GM03348 (cell line): Measurements from ENCODE around the gene MYCN.
"Not testable (repeated sequence)": the region's sequence is repeated elsewhere in the genome, so short reads cannot be mapped to it uniquely, and the experiment has no call there.

Experiments
- DNase-seq: peaks from one replicate; pipeline ENCODE4 v3.0.0; 2012; ENCODE audit warnings: low spot score

Gene MYCN

DNA sequence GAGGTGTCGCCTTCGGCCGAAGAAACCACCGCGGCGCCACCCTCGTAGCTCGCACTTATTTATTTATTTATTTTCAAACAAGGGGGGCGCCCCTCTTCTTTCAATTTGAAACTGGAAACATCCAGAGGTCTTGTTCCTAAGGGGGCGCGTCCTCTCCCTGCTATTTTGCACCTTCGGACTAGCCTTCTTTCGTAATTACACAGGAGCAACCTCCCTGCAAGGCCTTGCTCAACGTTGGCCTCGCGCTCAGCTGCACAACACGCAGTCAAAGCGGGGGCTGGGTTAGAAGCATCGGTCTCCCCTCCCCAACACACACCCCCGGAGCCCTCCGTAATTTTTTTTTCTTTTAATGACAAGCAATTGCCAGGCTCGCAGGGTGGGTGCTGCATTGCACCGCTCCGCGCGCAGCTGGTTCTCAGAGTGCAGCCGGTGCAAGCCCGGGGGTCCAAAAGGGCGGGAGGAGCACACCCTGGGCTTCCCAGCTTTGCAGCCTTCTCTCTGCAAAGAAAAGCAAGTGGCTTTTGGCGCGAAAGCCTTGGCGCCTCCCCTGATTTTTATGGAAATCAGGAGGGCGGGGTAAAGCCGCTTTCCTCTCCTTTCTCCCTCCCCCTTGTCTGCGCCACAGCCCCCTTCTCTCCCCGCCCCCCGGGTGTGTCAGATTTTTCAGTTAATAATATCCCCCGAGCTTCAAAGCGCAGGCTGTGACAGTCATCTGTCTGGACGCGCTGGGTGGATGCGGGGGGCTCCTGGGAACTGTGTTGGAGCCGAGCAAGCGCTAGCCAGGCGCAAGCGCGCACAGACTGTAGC lies at the start of gene MYCN:
Gene MYCN (plus strand): TSS at position 697 of the 807 bp plus-strand sequence. CDS start 1,515 bp downstream, outside the sequence.
- DNase-seq, result no peak

DNA sequence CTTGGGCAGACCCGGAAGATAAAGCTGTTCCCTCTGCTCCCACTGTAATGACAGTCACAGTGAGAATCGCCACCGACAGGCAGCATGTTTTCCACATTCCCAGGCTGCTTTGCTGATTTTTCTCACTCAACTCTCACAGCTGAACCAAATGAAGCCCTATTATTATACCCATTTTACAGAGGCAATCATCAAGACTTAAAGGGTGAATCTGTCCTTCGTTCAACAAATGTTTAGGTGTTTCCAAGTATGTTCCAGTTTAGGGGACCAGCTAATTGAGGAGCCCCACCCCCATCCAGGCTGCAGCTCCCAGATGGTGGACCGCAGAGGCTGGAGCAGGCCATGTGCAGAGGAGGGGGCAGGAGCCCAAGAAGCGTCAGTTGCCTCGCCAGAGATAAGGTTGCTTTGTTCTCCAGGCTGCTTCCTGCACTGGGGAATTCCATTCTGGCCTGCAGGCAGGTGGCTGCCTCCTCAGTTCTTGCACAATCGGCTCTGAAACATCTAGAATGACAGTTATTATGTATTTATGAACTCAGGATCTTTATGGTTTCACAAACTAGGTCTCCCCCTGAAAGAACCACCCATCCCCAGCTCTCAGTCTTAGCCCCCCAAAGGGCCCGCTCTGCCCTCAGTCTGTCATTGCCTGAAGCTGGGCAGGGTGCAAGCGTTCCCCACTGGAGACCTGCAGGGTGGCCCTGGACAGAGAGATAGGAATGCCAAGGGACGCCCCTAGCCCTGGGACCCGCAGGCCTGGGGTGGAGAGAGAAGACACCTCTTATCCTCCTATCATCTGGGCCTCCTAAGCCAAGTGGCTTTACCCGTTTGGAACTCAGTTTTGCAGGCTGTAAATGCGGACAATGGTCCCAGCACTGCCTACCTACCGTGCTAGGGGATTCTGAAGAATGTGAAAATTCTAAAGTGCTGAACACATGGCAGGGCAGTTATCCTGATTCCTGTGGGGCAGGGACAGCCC lies 49.1 kb upstream of the MYCN start:
- DNase-seq, result no peak

DNA sequence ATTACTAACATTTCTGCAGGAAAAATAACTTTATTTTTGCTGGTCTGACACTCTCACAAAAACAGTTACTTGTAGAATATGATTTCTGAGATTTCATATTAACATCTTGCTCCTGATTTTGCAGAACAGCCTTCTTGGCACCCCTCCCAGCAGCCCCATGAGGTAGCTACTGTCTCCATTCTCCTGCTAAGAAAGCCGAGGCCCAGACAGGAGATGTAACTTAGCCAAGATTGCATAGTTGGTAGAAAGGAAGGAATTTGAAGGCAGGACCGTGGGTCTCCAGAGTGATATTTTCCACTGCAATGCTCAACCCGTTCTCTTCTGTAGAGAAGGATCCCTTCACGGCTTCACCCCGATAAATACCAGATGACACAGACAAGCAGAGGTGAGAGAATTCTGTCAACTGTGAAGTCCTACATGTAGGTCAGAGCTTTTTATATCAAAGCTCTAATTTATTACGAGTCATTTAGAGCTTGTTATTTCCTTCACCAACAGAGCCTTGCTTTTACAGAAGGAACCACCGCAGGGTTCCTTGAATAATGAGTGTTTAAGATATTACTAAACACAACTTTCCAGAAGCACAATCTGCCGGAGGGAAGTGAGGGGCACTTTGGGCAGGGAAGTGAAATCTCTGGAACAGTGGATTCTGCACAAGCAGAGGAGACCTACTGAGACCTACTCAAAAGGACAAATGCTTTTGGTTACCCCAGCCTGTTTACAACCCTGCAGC lies 48.0 kb upstream of the MYCN start:
- DNase-seq, result no peak

DNA sequence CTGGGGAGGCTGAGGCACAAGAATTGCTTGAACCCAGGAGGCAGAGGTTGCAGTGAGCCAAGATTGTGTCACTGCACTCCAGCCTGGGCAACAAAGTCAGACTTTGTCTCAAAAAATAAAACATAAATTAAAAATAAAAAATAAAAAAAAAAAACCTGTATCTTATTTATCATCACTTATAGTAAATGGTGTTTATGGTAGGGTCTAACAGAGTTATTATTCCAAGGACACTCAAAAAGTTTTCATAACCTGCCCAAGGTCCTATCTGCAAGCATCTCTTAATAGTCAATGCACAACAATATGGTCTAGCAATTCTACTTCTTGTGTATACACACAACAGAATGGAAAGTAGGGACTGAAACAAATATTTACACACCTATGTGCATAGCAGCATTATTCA lies 47.3 kb upstream of the MYCN start:
- DNase-seq, result no peak

DNA sequence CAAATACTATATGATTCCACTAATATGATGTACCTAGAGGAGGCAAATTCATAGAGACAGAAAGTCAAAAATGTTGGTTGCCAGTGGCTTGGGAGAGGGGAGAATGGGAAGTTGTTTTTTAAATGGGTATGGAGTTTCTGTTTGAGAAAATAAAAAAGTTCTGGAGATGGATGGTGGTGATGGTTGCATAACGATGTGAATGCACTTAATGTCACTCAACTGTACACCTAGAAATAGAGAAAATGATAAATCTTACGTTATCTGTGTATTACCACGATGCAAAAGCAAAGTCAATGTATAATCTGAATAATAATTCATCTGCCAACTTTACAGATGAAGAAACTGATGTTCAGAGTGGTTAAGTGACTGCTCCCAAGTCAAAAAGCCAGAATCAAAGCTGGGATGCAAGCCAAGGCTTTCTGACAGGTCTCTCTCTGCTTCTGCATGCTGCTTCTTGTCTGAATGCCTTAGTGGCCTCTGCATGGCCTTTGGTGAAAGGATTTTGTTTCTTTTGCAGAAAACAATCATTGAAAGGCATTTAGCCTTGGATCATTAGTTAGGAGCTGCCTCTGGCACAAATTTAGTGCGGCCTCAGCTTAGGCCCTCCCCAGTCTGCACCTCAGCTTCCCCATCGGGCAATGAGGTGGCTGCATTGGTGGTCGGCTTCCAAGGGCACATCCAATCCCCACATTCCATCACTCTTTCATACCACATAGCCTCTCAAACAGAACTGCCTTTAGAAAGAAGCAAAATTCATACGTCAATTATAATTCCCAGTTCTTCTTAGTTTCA lies 46.5 kb upstream of the MYCN start:
- no peak for DNase-seq

DNA sequence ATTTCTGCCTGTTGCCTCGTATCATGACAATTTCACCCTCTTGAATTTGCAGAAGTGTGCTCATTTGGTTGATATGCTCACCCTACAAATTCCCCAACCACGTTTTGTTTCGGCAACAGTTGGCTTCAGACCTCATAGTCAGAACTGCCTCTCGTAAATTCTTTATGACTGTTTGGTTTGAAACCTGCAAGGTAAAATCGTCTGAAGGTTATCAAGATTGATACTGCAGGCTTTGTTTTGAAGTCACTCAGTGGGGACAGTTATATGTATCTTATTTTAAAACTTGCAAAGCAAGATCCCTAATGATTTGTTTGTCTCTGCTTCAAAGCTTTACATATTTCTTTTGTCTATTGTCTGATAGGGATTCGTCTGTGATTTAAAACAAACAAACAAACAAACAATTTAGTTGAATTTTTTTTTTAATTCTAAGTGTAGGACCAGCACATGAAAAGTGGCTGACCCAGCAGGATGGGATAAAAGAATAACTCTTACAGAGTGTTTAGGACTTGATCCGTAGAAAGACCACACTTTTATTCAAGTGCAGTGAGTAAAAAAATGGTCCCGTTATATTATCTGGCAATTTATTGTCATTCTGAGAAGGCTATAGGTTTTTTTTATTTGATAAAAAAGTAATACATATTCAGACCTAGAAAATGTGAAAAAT lies 45.7 kb upstream of the MYCN start:
- no peak for DNase-seq

DNA sequence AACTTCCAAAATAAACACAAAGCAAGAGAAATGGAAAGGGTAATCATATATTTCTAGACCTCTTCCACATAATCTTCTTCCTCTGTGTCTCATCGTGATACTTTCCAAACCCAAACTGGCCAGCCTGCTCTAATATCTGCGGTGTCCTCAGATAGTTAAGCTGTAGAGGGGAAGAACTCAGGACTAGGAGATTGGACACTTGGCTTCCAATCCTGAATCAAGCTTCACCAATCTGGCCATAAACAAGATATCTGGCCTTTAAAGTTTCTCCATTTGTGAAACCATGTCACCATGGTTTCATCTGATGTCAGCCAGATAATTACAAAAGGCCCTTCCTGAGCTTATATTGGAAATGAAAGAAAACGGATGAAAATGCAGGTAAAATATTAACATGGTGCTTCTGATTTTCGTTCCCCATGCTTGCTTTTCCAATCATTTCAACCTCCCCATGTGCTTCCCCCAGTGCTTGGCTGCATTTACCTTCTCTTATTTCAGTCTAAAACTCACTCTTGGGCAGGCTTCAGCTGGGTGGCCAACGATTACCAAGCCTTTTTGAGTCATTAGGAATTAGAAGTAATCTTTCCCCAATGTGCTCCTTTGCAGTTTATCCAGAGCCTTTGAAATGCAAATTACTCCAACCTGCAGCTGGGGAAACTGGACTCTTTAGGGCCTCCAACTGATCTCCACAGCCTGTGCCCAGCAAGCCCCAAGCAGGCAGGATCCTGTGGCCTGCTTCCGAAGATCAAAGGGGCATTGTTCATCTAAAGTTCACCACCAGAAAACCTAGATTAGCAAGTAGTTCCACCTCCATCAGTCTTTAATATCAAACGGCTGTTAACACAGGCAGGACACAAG lies 44.5 kb upstream of the MYCN start:
- no peak for DNase-seq

DNA sequence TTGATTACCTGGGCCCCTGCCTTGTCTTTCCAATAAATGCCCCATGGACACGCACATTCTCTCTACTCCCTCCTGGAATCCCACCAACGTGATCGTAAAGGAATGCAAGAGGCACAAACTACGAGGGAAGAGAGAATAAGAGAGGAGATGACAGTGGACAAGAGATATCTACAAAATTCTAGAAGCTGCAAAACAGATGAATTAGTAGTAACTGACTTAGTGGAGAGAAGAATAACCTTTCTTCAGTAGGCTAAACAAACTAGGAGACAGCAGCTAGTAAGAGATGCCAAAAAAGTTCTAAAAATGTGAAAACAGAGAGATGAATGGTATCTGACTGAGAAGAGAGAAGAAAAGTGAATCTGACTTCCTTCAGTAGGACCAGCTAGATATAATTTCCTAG lies 43.5 kb upstream of the MYCN start:
- DNase-seq, result no peak

DNA sequence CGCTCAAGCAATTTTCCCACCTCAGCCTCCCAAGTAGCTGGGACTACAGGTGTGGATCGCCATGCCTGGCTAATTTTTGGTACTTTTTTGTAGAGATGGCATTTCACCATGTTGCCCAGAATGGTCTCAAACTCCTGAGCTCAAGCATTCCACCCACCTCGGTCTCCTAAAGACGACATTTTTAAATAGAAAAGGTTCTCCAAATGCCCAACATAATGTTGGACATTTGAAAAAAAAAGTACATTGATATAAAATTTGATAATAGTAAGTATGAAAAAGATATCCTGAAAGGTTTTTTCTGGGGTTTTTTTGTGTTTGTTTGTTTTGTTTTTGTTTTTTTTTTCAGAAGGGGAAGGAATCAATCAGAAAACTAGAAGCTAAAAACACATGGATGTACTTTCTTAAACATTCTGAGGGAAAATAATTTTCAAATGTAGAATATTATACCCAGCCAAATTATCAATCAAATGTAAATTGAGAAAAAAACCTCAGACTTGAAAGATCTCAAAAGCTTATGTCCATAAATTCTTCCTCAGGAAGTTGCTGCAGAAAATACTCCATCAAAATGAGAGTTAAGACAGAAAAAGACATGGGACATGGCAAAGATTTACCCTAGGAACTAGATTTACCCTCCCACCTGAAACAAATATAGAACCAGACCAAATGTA lies 42.8 kb upstream of the MYCN start:
- DNase-seq, result no peak

DNA sequence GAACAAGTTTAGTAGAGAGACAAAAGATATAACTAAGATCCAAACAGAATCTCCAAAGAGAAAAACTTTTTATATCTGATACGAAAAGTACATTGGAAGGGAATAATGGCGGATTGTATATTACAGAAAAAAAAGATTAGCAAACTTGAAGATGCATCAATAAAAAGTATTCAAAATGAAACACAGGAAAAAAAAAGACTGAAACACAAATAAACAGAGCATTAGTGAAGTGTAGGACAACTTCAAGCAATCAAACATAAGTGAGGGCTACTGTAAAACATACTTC lies 41.1 kb upstream of the MYCN start:
- DNase-seq, result no peak

DNA sequence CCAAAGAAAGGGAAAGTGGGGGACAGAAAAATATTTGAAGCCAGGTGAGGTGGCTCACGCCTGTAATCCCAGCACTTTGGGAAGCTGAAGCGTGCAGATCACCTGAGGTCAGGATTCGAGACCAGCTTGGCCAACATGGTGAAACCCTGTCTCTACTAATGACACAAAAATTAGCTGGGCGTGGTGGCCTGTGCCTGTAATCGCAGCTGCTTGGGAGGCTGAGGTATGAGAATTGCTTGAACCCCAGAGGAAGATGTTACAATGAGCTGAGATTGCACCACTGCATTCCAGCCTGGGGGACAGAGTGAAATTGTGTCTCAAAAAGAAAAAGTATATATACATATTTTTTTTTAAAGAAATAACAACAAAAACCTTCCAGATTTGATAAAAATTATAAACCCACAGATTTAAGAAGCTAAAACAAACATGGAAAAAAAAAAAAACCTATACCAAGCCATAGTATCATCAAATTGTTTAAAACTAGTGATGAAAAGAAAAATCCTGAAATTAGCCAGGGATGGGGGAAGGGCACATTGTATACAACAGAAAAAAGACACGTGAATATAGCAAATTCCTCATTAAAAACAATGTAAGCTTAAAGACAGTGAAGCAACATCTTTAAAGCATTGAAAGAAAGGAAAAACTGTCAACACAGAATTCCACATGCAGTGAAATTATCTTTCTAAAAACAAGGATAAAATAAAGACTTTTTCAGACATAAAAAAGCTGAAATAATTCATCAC lies 40.4 kb upstream of the MYCN start:
- DNase-seq, result no peak

DNA sequence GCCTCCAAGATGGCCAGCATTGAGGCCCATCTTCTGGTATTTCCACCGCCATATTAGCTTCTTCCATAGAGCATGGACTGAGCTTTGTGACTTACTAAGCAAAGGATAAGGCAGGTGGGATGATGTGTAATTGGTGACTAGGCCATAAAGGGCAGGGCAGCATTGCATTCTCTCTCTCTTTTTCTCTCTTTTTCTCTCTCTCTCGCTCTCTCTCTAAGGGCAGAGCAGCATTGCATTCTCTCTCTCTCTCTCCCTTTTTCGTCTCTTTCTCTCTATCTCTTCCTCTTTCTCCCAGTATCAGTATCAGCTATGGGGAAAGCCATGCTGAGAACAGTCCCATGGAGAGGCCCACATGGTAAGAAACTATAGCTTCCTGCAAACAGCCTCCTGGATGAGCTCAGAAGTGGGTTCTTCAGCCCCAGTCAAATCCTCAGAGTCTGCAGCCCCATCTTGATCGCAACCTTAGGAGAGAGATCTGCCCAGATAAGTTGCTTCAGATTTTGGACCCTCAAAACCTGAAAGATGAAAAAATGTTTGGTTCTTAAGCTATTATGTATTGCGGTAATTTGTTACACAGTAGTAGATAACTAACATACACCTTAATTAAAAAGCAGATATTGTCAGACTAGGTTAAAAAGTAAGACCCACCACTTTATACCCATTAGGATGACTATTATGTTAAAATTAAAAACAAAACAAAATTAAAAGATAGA lies 39.1 kb upstream of the MYCN start:
- no peak for DNase-seq

DNA sequence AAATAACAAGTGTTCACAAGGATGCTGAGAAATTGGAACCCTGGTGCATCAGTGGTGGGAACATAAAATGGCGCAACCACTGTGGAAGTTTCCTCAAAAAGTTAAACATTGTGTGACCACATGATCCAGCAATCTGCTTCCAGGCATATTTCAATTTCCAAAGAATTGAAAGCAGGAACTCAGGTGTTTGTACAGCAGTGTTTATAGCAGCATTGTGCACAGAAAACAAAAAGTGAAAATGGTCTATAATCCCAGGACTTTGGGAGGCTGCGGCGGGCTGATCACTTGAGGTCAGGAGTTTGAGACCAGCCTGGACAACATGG lies 38.6 kb upstream of the MYCN start:
- DNase-seq, result no peak

DNA sequence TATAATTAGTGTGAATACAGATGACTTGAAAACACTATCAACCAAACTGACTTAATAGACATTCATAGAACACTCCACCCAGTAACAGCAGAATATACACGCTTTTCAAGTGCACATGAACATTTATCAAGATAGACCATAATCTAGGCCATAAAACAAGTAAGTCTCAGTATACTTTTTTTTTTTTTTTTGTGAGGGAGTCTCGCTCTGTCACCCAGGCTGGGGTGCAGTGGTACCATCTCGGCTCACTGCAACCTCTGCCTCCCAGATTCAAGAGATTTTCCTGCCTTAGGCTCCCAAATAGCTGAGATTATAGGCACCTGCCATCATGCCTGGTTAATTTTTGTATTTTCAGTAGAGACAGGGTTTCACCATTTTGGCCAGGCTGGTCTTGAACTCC lies 36.4 kb upstream of the MYCN start:
- DNase-seq, result not testable (repeated sequence)

DNA sequence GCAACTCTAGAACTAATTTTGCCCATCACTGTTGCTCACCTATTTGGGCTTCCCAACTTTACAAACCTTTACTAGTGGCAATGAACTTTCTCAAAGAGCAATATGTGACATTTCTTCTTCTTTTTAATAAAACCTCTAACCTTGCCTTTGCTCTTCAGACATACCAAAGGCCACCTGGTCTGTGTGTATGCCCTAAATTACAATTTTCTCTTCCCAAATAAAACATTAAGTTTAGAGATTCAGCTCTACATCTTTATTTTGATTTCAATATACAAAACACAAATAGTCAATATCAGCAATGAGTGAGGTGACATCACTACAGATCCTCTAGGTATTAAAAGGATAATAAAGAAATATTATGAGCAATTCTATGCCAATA lies 35.1 kb upstream of the MYCN start:
- no peak for DNase-seq

DNA sequence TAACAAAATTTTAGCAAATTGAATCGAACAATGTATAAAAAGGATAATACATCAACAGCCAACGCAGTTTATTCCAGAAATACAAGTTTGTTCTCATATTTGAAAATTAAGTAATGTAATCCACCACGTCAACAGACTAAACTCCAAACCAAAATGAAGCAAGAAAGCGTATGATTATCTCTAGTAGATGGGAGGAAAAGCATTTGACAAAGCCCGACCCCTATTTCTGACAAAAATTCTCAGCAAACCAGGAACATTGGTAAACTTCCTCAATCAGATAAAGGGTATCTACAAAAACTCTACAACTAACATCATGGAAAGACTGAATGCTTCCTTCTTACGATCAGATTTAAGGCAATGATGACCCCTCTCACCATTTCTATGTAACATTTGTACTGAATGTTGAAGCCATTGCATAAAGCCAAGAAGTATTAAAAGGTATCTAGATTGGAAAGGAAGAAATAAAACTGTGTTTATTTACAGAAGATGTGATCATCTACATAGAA lies 34.3 kb upstream of the MYCN start:
- no peak for DNase-seq

DNA sequence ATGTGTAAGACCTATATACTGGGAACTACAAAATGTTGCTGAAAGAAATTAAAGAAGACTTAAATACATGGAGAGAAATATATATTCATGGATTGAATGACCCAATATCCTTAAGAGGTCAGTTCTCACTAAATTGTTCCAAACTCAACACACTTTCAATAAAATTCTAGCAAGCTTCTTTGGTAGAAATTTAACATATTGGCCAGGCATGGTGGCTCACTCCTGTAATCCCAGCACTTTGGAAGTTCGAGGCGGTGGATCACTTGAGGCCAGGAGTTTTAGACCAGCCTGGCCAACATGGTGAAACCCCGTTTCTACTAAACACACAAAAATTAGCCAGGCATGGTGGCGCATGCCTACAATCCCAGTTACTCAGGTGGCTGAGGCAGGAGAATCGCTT lies 33.6 kb upstream of the MYCN start:
- no peak for DNase-seq
